HepG2 (cell line): ENCODE measurements around the gene U2SURP. TPM values are rescaled to one million over a fixed set of nuclear protein-coding genes. Genes with fewer than 3 reads are reported as not detected.

ENCODE experiments used
- AGO1 ChIP-seq: fragments of 200-400 bp; formaldehyde crosslinking; IDR thresholded peaks from 2 replicates; pipeline ENCODE4 v1.6.1; 2017; ENCODE audit warnings: mild to moderate bottlenecking, low read depth, low read length, moderate library complexity; ENCODE audit not compliant: poor library complexity, severe bottlenecking
- AGO2 ChIP-seq: fragments of 200-400 bp; formaldehyde crosslinking; optimal IDR thresholded peaks from 2 replicates; pipeline ENCODE3; 2017; ENCODE audit warnings: mild to moderate bottlenecking, low read depth, low read length, moderate library complexity
- CREB3 ChIP-seq: sonication (generic); formaldehyde crosslinking; IDR thresholded peaks from 2 replicates; pipeline ENCODE4 v1.5.0; 2020; ENCODE audit warnings: missing genetic modification reagents
- FOXJ3 ChIP-seq: sonication (generic); formaldehyde crosslinking; IDR thresholded peaks from 2 replicates; pipeline ENCODE4 v1.4.0; 2020; ENCODE audit warnings: missing genetic modification reagents, mild to moderate bottlenecking, borderline replicate concordance
- HNRNPL ChIP-seq: fragments of 200-400 bp; formaldehyde crosslinking; IDR thresholded peaks from 2 replicates; pipeline ENCODE4 v1.6.1; 2017; ENCODE audit warnings: mild to moderate bottlenecking, low read depth, low read length
- HOXA5 ChIP-seq: sonication (generic); formaldehyde crosslinking; IDR thresholded peaks from 2 replicates; pipeline ENCODE4 v1.4.0; 2020; ENCODE audit warnings: missing genetic modification reagents
- KDM1A ChIP-seq: IDR thresholded peaks from 2 replicates; pipeline ENCODE4 v1.6.1; 2016; ENCODE audit warnings: missing compliant biosample characterization
- NFE2L1 ChIP-seq: sonication (generic); formaldehyde crosslinking; IDR thresholded peaks from 2 replicates; pipeline ENCODE4 v1.4.0; 2020; ENCODE audit warnings: missing genetic modification reagents, mild to moderate bottlenecking, borderline replicate concordance
- RAD21 ChIP-seq: fragments of 450-650 bp; formaldehyde crosslinking; IDR thresholded peaks from 2 replicates; pipeline ENCODE4 v1.5.0; 2020; ENCODE audit warnings: mild to moderate bottlenecking
- ZHX2 ChIP-seq, 2 experiments: sonication (generic) in 1 of 2; formaldehyde crosslinking in 1 of 2; IDR thresholded peaks; 2 replicates each; pipeline versions ENCODE4 v1.6.1 to v1.9.0; 2014 to 2022; ENCODE audit warnings: antibody characterized with exemption in 1 of 2, borderline replicate concordance in 1 of 2, inconsistent platforms in 1 of 2, low read depth in 1 of 2, missing genetic modification reagents in 1 of 2
- ZNF274 ChIP-seq: sonication (generic); formaldehyde crosslinking; IDR thresholded peaks from 2 replicates; pipeline ENCODE4 v1.5.1; 2020; ENCODE audit warnings: mild to moderate bottlenecking, missing genetic modification reagents
- ZNF333 ChIP-seq: sonication (generic); formaldehyde crosslinking; IDR thresholded peaks from 2 replicates; pipeline ENCODE4 v1.4.0; 2020; ENCODE audit warnings: mild to moderate bottlenecking, missing genetic modification reagents, borderline replicate concordance
- ZNF335 ChIP-seq: sonication (generic); formaldehyde crosslinking; IDR thresholded peaks from 2 replicates; pipeline ENCODE4 v1.4.0; 2020; ENCODE audit warnings: missing genetic modification reagents
- ZNF362 ChIP-seq: sonication (generic); formaldehyde crosslinking; IDR thresholded peaks from 2 replicates; pipeline ENCODE4 v1.4.0; 2020; ENCODE audit warnings: missing genetic modification reagents, mild to moderate bottlenecking, borderline replicate concordance
- ZNF572 ChIP-seq: sonication (generic); formaldehyde crosslinking; IDR thresholded peaks from 2 replicates; pipeline ENCODE4 v1.5.1; 2020; ENCODE audit warnings: mild to moderate bottlenecking, missing genetic modification reagents
- ZNF687 ChIP-seq: sonication (generic); formaldehyde crosslinking; IDR thresholded peaks from 2 replicates; pipeline ENCODE4 v1.5.1; 2020; ENCODE audit warnings: mild to moderate bottlenecking, missing genetic modification reagents, moderate library complexity
- polyA plus RNA-seq, 8 experiments: library from polyadenylated mRNA; depleted of rRNA in 3 of 8; stranded (reverse) in 7 of 8; unstranded in 1 of 8; fragments of >200 nt; fragmentation: Illumina TruSeq in 4 of 8; extraction: Trizol in 4 of 8; gene quantifications; 2 replicates each; pipeline versions ENCODE4 v1.2.1 to v1.2.3, GENCODE V29; 2011 to 2016; ENCODE audit warnings: low read depth in 4 of 8, missing spikeins in 1 of 8, mixed read lengths in 1 of 8; ENCODE audit not compliant: insufficient read depth in 1 of 8
- total RNA-seq, 5 experiments: library from RNA; depleted of rRNA; stranded (reverse); fragments of >200 nt; fragmentation: Illumina TruSeq; extraction: Trizol; gene quantifications; 2 replicates each; pipeline ENCODE4 v1.2.3, GENCODE V29; 2016; ENCODE audit warnings: low read depth in 1 of 5

Gene U2SURP
- total and polyA plus RNA-seq, 2 of the 13 experiments (the other 11 are each of a cell fraction or from before 2014, with no cell fraction given): 55.9 to 173 TPM

- TF ChIP-seq ZHX2 (IDR thresholded peaks at IDR 0.05; ENCODE audit: low read depth) (no peak), ZHX2 (CRISPR knock-in tag; IDR thresholded peaks at IDR 0.05; ENCODE audit: borderline replicate concordance) (no peak), NFE2L1 (CRISPR knock-in tag) (peak; percentile 75; the same call in 1 of the 2 replicates), ZNF335 (CRISPR knock-in tag) (no peak), ZNF362 (CRISPR knock-in tag) (no peak), ZNF333 (CRISPR knock-in tag) (no peak), ZNF274 (CRISPR knock-in tag) (peak; percentile 57; the same call in 1 of the 2 replicates), CREB3 (CRISPR knock-in tag) (no peak), AGO1 (no peak), ZNF572 (CRISPR knock-in tag) (no peak), HOXA5 (CRISPR knock-in tag) (no peak), ZNF687 (peak; percentile 82), HNRNPL (no peak), AGO2 (no peak), KDM1A (peak; percentile 55; the same call in 1 of the 2 replicates), RAD21 (CRISPR knock-in tag) (no peak), FOXJ3 (CRISPR knock-in tag) (peak; percentile 25; the same call in 1 of the 2 replicates)
Observed at GRCh38 chr3:142976621-142977398, 24.6 kb upstream of the U2SURP start (continued).
